CD14-positive monocyte (primary cell): ENCODE measurements around the gene CAPN11. TPM values are rescaled to one million over a fixed set of nuclear protein-coding genes. Genes with fewer than 3 reads are reported as not detected.

Experiments
- DNase-seq, 3 donors: peaks; one replicate each; pipeline ENCODE4 v3.0.0-alpha.2; 2011 to 2022
- H2AFZ ChIP-seq: 2 replicates; pipeline ENCODE4 v1.6.0; 2012; ENCODE audit warnings: mild to moderate bottlenecking, low read depth, low read length, inconsistent platforms; ENCODE audit not compliant: insufficient read depth, poor library complexity, severe bottlenecking
- H3K27ac ChIP-seq, 2 donors: 1 replicate in 1 of 2; 2 replicates in 1 of 2; pipeline ENCODE4 v1.5.1; 2012 to 2013; ENCODE audit warnings: low read length in 2 of 2, control low read depth in 1 of 2, inconsistent platforms in 1 of 2, low read depth in 1 of 2, mild to moderate bottlenecking in 1 of 2
- H3K27me3 ChIP-seq, 2 donors: one replicate each; pipeline versions ENCODE4 v1.6.0 to v1.6.1; 2011 to 2013; ENCODE audit warnings: low read length in 2 of 2; ENCODE audit not compliant: control insufficient read depth in 2 of 2, insufficient read depth in 2 of 2
- H3K36me3 ChIP-seq, 2 donors: replicated peaks in 1 of 2; 1 replicate in 1 of 2; 2 replicates in 1 of 2; pipeline versions ENCODE4 v1.5.1 to v1.6.1; 2012 to 2013; ENCODE audit warnings: low read length in 2 of 2, control low read depth in 1 of 2, inconsistent platforms in 1 of 2, mild to moderate bottlenecking in 1 of 2; ENCODE audit not compliant: insufficient read depth in 2 of 2, control insufficient read depth in 1 of 2
- H3K4me1 ChIP-seq, 2 donors: 1 replicate in 1 of 2; 2 replicates in 1 of 2; pipeline versions ENCODE4 v1.5.1 to v1.6.1; 2012 to 2013; ENCODE audit warnings: low read length in 2 of 2, control low read depth in 1 of 2, inconsistent platforms in 1 of 2, mild to moderate bottlenecking in 1 of 2, moderate library complexity in 1 of 2; ENCODE audit not compliant: insufficient read depth in 2 of 2, control insufficient read depth in 1 of 2
- H3K4me2 ChIP-seq: replicated peaks from 2 replicates; pipeline ENCODE3; 2012; ENCODE audit warnings: low read length, moderate library complexity, mild to moderate bottlenecking; ENCODE audit not compliant: poor library complexity, severe bottlenecking; ENCODE audit errors: extremely low read depth
- H3K4me3 ChIP-seq, 3 experiments: fragments of 200-600 bp in 1 of 3; sonication (generic) in 1 of 3; replicated peaks in 1 of 3; 1 replicate in 2 of 3; 2 replicates in 1 of 3; pipeline ENCODE4 v1.5.1; 2011 to 2013; ENCODE audit warnings: low read length in 3 of 3, mild to moderate bottlenecking in 3 of 3, control low read depth in 2 of 3, low read depth in 2 of 3, inconsistent platforms in 1 of 3, moderate library complexity in 1 of 3
- H3K79me2 ChIP-seq: 2 replicates; pipeline ENCODE4 v1.6.0; 2012; ENCODE audit warnings: mild to moderate bottlenecking, control low read depth, inconsistent platforms, low read length, moderate library complexity; ENCODE audit not compliant: insufficient read depth
- H3K9ac ChIP-seq: 2 replicates; pipeline ENCODE4 v1.6.0; 2017; ENCODE audit warnings: low read length, mild to moderate bottlenecking; ENCODE audit not compliant: insufficient read depth, poor library complexity, severe bottlenecking
- H3K9me3 ChIP-seq, 2 donors: replicated peaks in 1 of 2; 1 replicate in 1 of 2; 2 replicates in 1 of 2; pipeline versions ENCODE4 v1.5.1 to v1.6.1; 2012 to 2013; ENCODE audit warnings: low read length in 2 of 2, control low read depth in 1 of 2; ENCODE audit not compliant: control insufficient read depth in 1 of 2, insufficient read depth in 1 of 2
- H4K20me1 ChIP-seq: 2 replicates; pipeline ENCODE4 v1.6.0; 2012; ENCODE audit warnings: mild to moderate bottlenecking, low read length, control low read depth, moderate library complexity; ENCODE audit not compliant: insufficient read depth
- H3K27ac Mint-ChIP-seq, 7 donors: one replicate each; pipeline ENCODE4 v1.8.0; 2020; ENCODE audit warnings: mild to moderate bottlenecking in 7 of 7, mixed read lengths in 7 of 7, moderate library complexity in 6 of 7, inconsistent platforms in 2 of 7
- H3K27me3 Mint-ChIP-seq, 3 donors: one replicate each; pipeline ENCODE4 v1.8.0; 2021 to 2022; ENCODE audit warnings: low read depth in 3 of 3, mild to moderate bottlenecking in 3 of 3, mixed read lengths in 3 of 3, moderate library complexity in 3 of 3, inconsistent platforms in 1 of 3
- H3K36me3 Mint-ChIP-seq, 2 donors: one replicate each; pipeline ENCODE4 v1.8.0; 2020; ENCODE audit warnings: mixed read lengths in 2 of 2, inconsistent platforms in 1 of 2, mild to moderate bottlenecking in 1 of 2
- H3K4me1 Mint-ChIP-seq: one replicate; pipeline ENCODE4 v1.8.0; 2020; ENCODE audit warnings: mild to moderate bottlenecking, mixed read lengths
- H3K4me3 Mint-ChIP-seq, 2 donors: one replicate each; pipeline ENCODE4 v1.8.0; 2020; ENCODE audit warnings: mild to moderate bottlenecking in 2 of 2, mixed read lengths in 2 of 2, moderate library complexity in 1 of 2
- H3K9me3 Mint-ChIP-seq, 7 donors: one replicate each; pipeline ENCODE4 v1.8.0; 2020 to 2022; ENCODE audit warnings: mixed read lengths in 7 of 7, mild to moderate bottlenecking in 6 of 7, moderate library complexity in 6 of 7, inconsistent platforms in 2 of 7
- WGBS: methylation state at CpG from one replicate; pipeline ENCODE4 v1.1.5; 2013; ENCODE audit warnings: missing lambda C conversion rate; ENCODE audit not compliant: insufficient coverage; 5-methylcytosine and 5-hydroxymethylcytosine counted together
- intact Hi-C, 2 donors: fragments of 100-400 bp; cut with micrococcal nuclease; formaldehyde crosslinking; loops; one replicate each; pipeline versions ENCODE4 v1.15.0 to v1.15.1; 2023
- polyA plus RNA-seq, 3 donors: library from polyadenylated mRNA; depleted of rRNA in 1 of 3; unstranded in 2 of 3; stranded (reverse) in 1 of 3; fragments of 300-500 nt in 2 of 3; fragments of >200 nt in 1 of 3; fragmentation: Illumina TruSeq in 2 of 3; gene quantifications; 1 replicate in 2 of 3; 2 replicates in 1 of 3; pipeline ENCODE4 v1.2.3, GENCODE V29; 2012 to 2021
- TF ChIP-seq, protein P1 (sequence below): fragments of 200-600 bp; IDR thresholded peaks from one replicate; pipeline ENCODE4 v1.8.0; 2022; ENCODE audit warnings: antibody characterized with exemption, mild to moderate bottlenecking

CAPN11 gene
- polyA plus RNA-seq, 3 donors, result 0.11 TPM; not detected in 2

DNA sequence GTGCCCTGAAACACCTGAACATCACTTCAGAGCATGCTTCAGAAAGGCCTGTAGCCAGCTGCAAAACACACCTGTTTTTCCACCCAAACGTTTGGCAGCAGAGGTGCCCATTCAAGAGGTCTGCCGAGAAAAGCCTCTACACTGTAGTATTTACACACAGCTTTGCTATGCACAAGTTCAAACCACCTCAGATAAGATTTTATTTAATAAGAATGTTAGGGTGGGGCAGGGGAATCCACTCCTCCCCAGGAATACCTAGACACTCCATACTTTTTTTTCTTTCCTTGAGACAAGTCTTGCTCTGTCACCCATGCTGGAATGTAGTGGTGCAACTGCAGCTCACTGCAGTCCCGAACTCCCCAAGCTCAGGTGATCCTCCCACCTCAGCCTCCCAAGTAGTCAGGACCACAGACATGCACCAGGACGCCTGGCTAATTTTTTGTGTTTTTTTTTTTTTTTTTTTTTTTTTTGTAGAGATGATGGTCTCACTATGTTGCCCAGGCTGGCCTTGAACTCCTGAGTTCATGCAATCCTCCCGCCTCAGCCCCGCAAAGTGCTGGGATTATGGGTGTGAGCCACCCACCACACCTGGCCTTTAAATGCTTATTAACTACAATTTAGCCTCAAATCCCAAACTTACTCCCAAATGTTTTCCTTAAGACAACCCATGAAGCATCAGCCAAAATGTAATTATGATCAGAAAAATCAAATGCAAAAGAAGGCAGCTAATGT is 41.1 kb upstream of the CAPN11 start:
- peak overlapping the region in 1 of 7 donors; percentile 18 for H3K27ac Mint-ChIP-seq
- H3K4me1 Mint-ChIP-seq, result peaks cover 36% of the 10 kb centered on the region
- TF ChIP-seq, protein P1, sequence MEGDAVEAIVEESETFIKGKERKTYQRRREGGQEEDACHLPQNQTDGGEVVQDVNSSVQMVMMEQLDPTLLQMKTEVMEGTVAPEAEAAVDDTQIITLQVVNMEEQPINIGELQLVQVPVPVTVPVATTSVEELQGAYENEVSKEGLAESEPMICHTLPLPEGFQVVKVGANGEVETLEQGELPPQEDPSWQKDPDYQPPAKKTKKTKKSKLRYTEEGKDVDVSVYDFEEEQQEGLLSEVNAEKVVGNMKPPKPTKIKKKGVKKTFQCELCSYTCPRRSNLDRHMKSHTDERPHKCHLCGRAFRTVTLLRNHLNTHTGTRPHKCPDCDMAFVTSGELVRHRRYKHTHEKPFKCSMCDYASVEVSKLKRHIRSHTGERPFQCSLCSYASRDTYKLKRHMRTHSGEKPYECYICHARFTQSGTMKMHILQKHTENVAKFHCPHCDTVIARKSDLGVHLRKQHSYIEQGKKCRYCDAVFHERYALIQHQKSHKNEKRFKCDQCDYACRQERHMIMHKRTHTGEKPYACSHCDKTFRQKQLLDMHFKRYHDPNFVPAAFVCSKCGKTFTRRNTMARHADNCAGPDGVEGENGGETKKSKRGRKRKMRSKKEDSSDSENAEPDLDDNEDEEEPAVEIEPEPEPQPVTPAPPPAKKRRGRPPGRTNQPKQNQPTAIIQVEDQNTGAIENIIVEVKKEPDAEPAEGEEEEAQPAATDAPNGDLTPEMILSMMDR, result no peak
- intact Hi-C loops, result no loop called here
- H3K79me2 ChIP-seq, result peaks cover 75% of the 10 kb centered on the region
- no peak overlapping the region for H3K27ac ChIP-seq
- H4K20me1 ChIP-seq, result peaks cover 75% of the 10 kb centered on the region
- H3K4me1 ChIP-seq, result peaks cover 23 to 24% of the 10 kb centered on the region in 2 donors
- no peak overlapping the region for H2AFZ ChIP-seq
- peaks cover 32 to 47% of the 10 kb centered on the region in 2 donors for H3K36me3 ChIP-seq
- no peak overlapping the region for H3K4me3 Mint-ChIP-seq
- no peaks in the 10 kb centered on the region for H3K9me3 Mint-ChIP-seq
- peaks cover 0 to 2% (median 0%) of the 10 kb centered on the region in 3 donors for H3K27me3 Mint-ChIP-seq
- H3K4me2 ChIP-seq, result no peak overlapping the region
- peaks cover 38 to 57% of the 10 kb centered on the region in 2 donors for H3K36me3 Mint-ChIP-seq
- no peak overlapping the region for H3K4me3 ChIP-seq
- no peaks in the 10 kb centered on the region for H3K27me3 ChIP-seq
- no peak for DNase-seq
- H3K9ac ChIP-seq, result no peak overlapping the region
- 80% methylated on average over 1 of the region's 6 CpGs for WGBS
- no peaks in the 10 kb centered on the region for H3K9me3 ChIP-seq

DNA sequence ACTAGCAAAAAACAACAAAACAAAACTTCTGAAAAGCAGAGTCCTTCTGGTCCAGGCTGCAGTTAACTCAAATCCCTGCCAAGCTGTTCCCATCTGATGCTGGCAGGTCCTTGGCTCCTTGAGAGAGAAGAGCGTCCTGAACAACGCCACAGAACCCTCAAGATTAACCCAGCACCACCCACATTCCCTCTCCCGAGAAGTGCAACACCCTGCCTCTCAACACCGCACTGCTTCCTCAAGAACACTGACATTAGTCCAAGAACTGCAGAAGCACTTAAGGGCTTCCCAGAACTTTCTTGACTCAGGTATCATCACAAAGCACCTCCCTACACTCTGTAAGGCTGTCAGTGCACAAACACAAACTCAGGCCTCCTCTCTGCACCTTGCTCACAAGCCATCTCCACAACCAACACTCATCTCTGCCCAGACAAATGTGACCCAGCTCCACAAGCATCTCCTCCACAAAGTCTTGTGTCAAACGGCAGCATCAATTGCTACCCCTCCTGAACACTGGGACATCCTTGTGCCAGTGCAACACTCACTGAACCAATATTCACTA is 38.8 kb upstream of the CAPN11 start:
- H3K4me3 Mint-ChIP-seq, result no peak overlapping the region
- H3K27ac ChIP-seq, result no peak overlapping the region
- H3K27ac Mint-ChIP-seq, result peak overlapping the region in 4 of 7 donors; percentile 36 to 72 (median 46)
- H3K9me3 ChIP-seq, result no peaks in the 10 kb centered on the region
- no peak overlapping the region for H3K4me3 ChIP-seq
- H3K36me3 ChIP-seq, result peaks cover 16 to 25% of the 10 kb centered on the region in 2 donors
- H3K79me2 ChIP-seq, result peaks cover 95% of the 10 kb centered on the region
- peaks cover 35 to 36% of the 10 kb centered on the region in 2 donors for H3K4me1 ChIP-seq
- no peak for DNase-seq
- H2AFZ ChIP-seq, result no peak overlapping the region
- peaks cover 33 to 40% of the 10 kb centered on the region in 2 donors for H3K36me3 Mint-ChIP-seq
- H3K27me3 ChIP-seq, result no peaks in the 10 kb centered on the region
- no peaks in the 10 kb centered on the region for H3K9me3 Mint-ChIP-seq
- WGBS, result 60% methylated on average over 3 of the region's 5 CpGs
- peaks cover 0 to 2% (median 0%) of the 10 kb centered on the region in 3 donors for H3K27me3 Mint-ChIP-seq
- TF ChIP-seq, protein P1, result no peak
- H3K4me2 ChIP-seq, result no peak overlapping the region
- H4K20me1 ChIP-seq, result peaks cover 97% of the 10 kb centered on the region
- peaks cover 58% of the 10 kb centered on the region for H3K4me1 Mint-ChIP-seq
- H3K9ac ChIP-seq, result no peak overlapping the region
- intact Hi-C loops, result no loop called here
